Left forelimb (tissue), 1 donor: Measurements from ENCODE around the gene KITLG.
"Not testable (repeated sequence)": the region's sequence is repeated elsewhere in the genome, so short reads cannot be mapped to it uniquely, and the experiment has no call there.

ENCODE experiments used
- DNase-seq: peaks from one replicate; pipeline ENCODE4 v3.0.0-alpha.2; 2018; ENCODE audit warnings: low spot score

The KITLG gene

GRCh38 chr12:88576866-88577265 is 3.4 kb downstream of the KITLG start:
- no peak for DNase-seq

- DNase-seq = no peak
These were observed 4.8 kb downstream of the KITLG start for GRCh38 chr12:88575361-88575970.

- DNase-seq = no peak
These were observed 6.0 kb downstream of the KITLG start for GRCh38 chr12:88574278-88574677.

- DNase-seq = no peak
These were observed 6.7 kb downstream of the KITLG start for GRCh38 chr12:88573583-88573982.

GRCh38 chr12:88572781-88573549 is 7.3 kb downstream of the KITLG start:
- DNase-seq = no peak

- DNase-seq = no peak
These were observed 8.7 kb downstream of the KITLG start for GRCh38 chr12:88571543-88571942.

- no peak for DNase-seq
These were observed 10.2 kb downstream of the KITLG start for GRCh38 chr12:88570103-88570502.

GRCh38 chr12:88566430-88566829 is 13.8 kb downstream of the KITLG start:
- DNase-seq = no peak

GRCh38 chr12:88562846-88563582 is 17.3 kb downstream of the KITLG start:
- DNase-seq = no peak

- DNase-seq = no peak
These were observed 18.1 kb downstream of the KITLG start for GRCh38 chr12:88562151-88562550.

- DNase-seq = no peak
These were observed 20.5 kb downstream of the KITLG start for GRCh38 chr12:88559772-88560171.

GRCh38 chr12:88559199-88559598 is 21.1 kb downstream of the KITLG start:
- no peak for DNase-seq

- no peak for DNase-seq
These were observed 21.9 kb downstream of the KITLG start for GRCh38 chr12:88558340-88558867.

GRCh38 chr12:88556213-88556774 is 24.0 kb downstream of the KITLG start:
- DNase-seq = no peak

- no peak for DNase-seq
These were observed 26.2 kb downstream of the KITLG start for GRCh38 chr12:88553941-88554658.

- DNase-seq = no peak
These were observed 27.6 kb downstream of the KITLG start for GRCh38 chr12:88552610-88553079.

- DNase-seq = no peak
These were observed 30.3 kb downstream of the KITLG start for GRCh38 chr12:88549929-88550328.

- DNase-seq = not testable (repeated sequence)
These were observed 32.3 kb downstream of the KITLG start for GRCh38 chr12:88547949-88548348.

- no peak for DNase-seq
These were observed 33.4 kb downstream of the KITLG start for GRCh38 chr12:88546853-88547252.

GRCh38 chr12:88546226-88546625 is 34.0 kb downstream of the KITLG start:
- DNase-seq = no peak
